Measurements from ENCODE around the gene CDK14. TPM values are rescaled to one million over a fixed set of nuclear protein-coding genes. Genes with fewer than 3 reads are reported as not detected.

Gene CDK14
- total RNA-seq, 1 donor, result 39.1 TPM

GRCh38 chr7:90958647-90959046, 362.5 kb downstream of the CDK14 start:
- Histone ChIP-seq H2AFZ (ENCODE audit: low read length) (no peak overlapping the region), H3K27me3 (ENCODE audit: insufficient read depth, low read length) (no peaks in the 10 kb centered on the region), H3K4me2 (ENCODE audit: insufficient read depth, low read length) (peak overlapping the region; percentile 12), H3K79me2 (ENCODE audit: insufficient read depth, low read length) (no peaks in the 10 kb centered on the region), H4K20me1 (ENCODE audit: insufficient read depth, low read length) (no peaks in the 10 kb centered on the region), H3K27ac (ENCODE audit: low read depth, low read length) (no peak overlapping the region), H3K4me3 (ENCODE audit: insufficient read depth, low read length) (no peak overlapping the region), H3K4me1 (ENCODE audit: insufficient read depth, low read length) (peaks cover 16% of the 10 kb centered on the region), H3K36me3 (ENCODE audit: insufficient read depth, low read length) (peaks cover 5% of the 10 kb centered on the region), H3K9me3 (ENCODE audit: low read depth, low read length) (no peaks in the 10 kb centered on the region)
- no peak for TF ChIP-seq CTCF (IDR thresholded peaks at IDR 0.05; ENCODE audit: extremely low read depth, low read depth, low read length)
- peak; percentile 14 for DNase-seq (ENCODE audit: insufficient read length, low spot score, missing footprints)

DNA sequence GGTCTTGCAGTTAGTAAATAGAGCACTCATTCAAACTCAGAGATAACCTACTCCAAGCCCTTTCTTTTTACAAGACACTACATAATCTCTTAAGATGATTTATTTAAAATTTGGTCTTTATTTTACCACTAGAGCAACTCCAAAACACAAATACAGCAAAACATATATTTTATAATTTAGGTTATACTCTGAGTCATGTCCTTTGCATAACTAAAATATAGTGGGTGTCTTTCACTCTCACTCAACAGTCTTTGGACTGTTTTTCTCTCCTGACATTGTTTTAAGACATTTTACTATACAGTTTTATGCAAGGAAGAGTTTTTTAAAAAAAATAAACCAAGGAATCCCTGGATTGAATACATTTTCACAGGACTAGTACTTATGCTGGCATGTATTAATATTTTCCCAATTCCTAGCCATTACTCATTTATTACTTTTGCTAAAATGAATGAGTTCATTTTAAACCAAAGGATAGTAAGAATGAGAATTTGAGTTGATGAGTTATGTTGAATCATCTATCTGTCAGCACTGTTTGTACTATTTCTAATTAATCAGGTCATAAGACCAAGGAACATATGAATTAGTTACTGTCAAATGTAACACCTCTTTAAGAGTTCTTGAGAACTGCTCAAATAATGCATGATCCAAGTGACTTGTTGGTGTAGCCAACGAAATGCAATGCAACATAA, 365.1 kb downstream of the CDK14 start:
- Histone ChIP-seq H3K36me3 (ENCODE audit: insufficient read depth, low read length) (no peaks in the 10 kb centered on the region), H3K4me1 (ENCODE audit: insufficient read depth, low read length) (peaks cover 16% of the 10 kb centered on the region), H3K27me3 (ENCODE audit: insufficient read depth, low read length) (no peaks in the 10 kb centered on the region), H4K20me1 (ENCODE audit: insufficient read depth, low read length) (no peaks in the 10 kb centered on the region), H3K79me2 (ENCODE audit: insufficient read depth, low read length) (no peaks in the 10 kb centered on the region), H3K9me3 (ENCODE audit: low read depth, low read length) (no peaks in the 10 kb centered on the region), H3K27ac (ENCODE audit: low read depth, low read length) (no peak overlapping the region), H2AFZ (ENCODE audit: low read length) (no peak overlapping the region), H3K4me3 (ENCODE audit: insufficient read depth, low read length) (no peak overlapping the region), H3K4me2 (ENCODE audit: insufficient read depth, low read length) (no peak overlapping the region)
- DNase-seq (ENCODE audit: insufficient read length, low spot score, missing footprints), result no peak
- no peak for TF ChIP-seq CTCF (IDR thresholded peaks at IDR 0.05; ENCODE audit: extremely low read depth, low read depth, low read length)

DNA sequence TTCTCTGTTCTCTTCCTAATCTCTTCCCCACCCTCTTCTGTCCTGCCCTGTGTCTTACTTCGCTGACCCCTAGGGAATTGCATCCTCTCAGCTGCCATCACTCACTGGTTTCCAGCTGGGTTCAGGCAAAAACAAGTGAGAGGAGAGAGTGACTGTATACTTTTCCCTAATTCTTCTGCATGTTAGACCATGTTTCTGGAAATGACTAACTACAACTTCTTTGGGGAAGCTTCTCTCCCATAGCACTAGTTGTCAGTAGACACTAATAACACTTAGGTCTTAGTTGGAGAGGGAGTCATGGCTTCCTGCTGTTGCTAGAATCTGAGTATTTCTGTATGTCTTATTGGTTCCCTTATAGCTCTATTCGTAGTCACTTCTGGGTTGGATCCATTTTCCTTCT, 369.1 kb downstream of the CDK14 start:
- peaks cover 8% of the 10 kb centered on the region for H3K4me1 ChIP-seq (ENCODE audit: insufficient read depth, low read length)
- H3K36me3 ChIP-seq (ENCODE audit: insufficient read depth, low read length), result no peaks in the 10 kb centered on the region
- no peak overlapping the region for H3K4me2 ChIP-seq (ENCODE audit: insufficient read depth, low read length)
- H3K79me2 ChIP-seq (ENCODE audit: insufficient read depth, low read length), result no peaks in the 10 kb centered on the region
- H2AFZ ChIP-seq (ENCODE audit: low read length), result no peak overlapping the region
- no peak overlapping the region for H3K4me3 ChIP-seq (ENCODE audit: insufficient read depth, low read length)
- DNase-seq (ENCODE audit: insufficient read length, low spot score, missing footprints), result no peak
- H3K9me3 ChIP-seq (ENCODE audit: low read depth, low read length), result no peaks in the 10 kb centered on the region
- H3K27ac ChIP-seq (ENCODE audit: low read depth, low read length), result no peak overlapping the region
- H3K27me3 ChIP-seq (ENCODE audit: insufficient read depth, low read length), result no peaks in the 10 kb centered on the region
- TF ChIP-seq CTCF (IDR thresholded peaks at IDR 0.05; ENCODE audit: extremely low read depth, low read depth, low read length), result no peak
- H4K20me1 ChIP-seq (ENCODE audit: insufficient read depth, low read length), result no peaks in the 10 kb centered on the region

DNA sequence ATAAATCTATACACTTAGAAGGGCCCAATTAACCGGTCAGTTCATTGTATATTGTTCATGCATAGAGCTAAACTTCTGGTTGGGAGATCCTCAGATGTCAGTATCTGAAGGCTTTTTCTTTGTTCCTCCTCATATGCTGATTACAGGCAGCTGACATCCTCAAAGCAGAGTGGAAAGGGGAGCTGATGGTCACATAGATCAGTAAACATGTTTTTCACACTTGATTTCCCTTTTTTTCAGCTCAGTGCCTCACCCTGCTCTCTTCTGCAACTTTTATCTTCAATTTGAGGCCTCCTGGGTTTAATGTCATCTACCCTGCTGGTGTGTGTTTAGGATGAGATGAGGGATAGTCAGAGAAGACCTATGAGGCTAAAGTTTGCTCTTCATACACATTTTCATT, 370.2 kb downstream of the CDK14 start:
- Histone ChIP-seq H3K9me3 (ENCODE audit: low read depth, low read length) (no peaks in the 10 kb centered on the region), H2AFZ (ENCODE audit: low read length) (no peak overlapping the region), H3K27ac (ENCODE audit: low read depth, low read length) (no peak overlapping the region), H3K4me2 (ENCODE audit: insufficient read depth, low read length) (no peak overlapping the region), H3K4me1 (ENCODE audit: insufficient read depth, low read length) (peaks cover under 1% of the 10 kb centered on the region), H4K20me1 (ENCODE audit: insufficient read depth, low read length) (no peaks in the 10 kb centered on the region), H3K79me2 (ENCODE audit: insufficient read depth, low read length) (no peaks in the 10 kb centered on the region), H3K27me3 (ENCODE audit: insufficient read depth, low read length) (no peaks in the 10 kb centered on the region), H3K4me3 (ENCODE audit: insufficient read depth, low read length) (no peak overlapping the region), H3K36me3 (ENCODE audit: insufficient read depth, low read length) (no peaks in the 10 kb centered on the region)
- DNase-seq (ENCODE audit: insufficient read length, low spot score, missing footprints), result no peak
- TF ChIP-seq CTCF (IDR thresholded peaks at IDR 0.05; ENCODE audit: extremely low read depth, low read depth, low read length), result no peak
